Loucy (cell line): ENCODE measurements around the gene TBC1D7.

Source experiments
- H2AFZ ChIP-seq: fragments of 200-600 bp; sonication (generic); 2 replicates; pipeline ENCODE4 v1.6.0; 2016; ENCODE audit warnings: antibody characterized with exemption, mild to moderate bottlenecking, low read length, moderate library complexity
- H3F3A ChIP-seq: fragments of 200-600 bp; 2 replicates; pipeline ENCODE4 v1.6.0; 2016; ENCODE audit warnings: antibody characterized with exemption, low read depth, mild to moderate bottlenecking
- H3K27me3 ChIP-seq: fragments of 200-600 bp; sonication (generic); 2 replicates; pipeline ENCODE4 v1.6.1; 2014; ENCODE audit warnings: low read length, mild to moderate bottlenecking; ENCODE audit not compliant: insufficient read depth, poor library complexity, severe bottlenecking
- H3K36me3 ChIP-seq: fragments of 200-600 bp; sonication (generic); 2 replicates; pipeline ENCODE4 v1.6.1; 2016; ENCODE audit warnings: low read length; ENCODE audit not compliant: insufficient read depth
- H3K4me1 ChIP-seq: fragments of 200-600 bp; sonication (generic); 2 replicates; pipeline ENCODE4 v1.5.1; 2014; ENCODE audit warnings: low read length, mild to moderate bottlenecking; ENCODE audit not compliant: insufficient read depth, poor library complexity, severe bottlenecking
- H3K4me2 ChIP-seq: fragments of 200-600 bp; sonication (generic); 2 replicates; pipeline ENCODE4 v1.6.0; 2014; ENCODE audit warnings: antibody characterized with exemption, low read length, low read depth, mild to moderate bottlenecking; ENCODE audit not compliant: poor library complexity, severe bottlenecking
- H3K4me3 ChIP-seq: fragments of 200-600 bp; sonication (generic); 2 replicates; pipeline ENCODE4 v1.5.1; 2014; ENCODE audit warnings: low read length, mild to moderate bottlenecking, mixed read lengths; ENCODE audit not compliant: poor library complexity, severe bottlenecking
- H3K79me2 ChIP-seq: fragments of 200-600 bp; sonication (generic); 2 replicates; pipeline ENCODE4 v1.6.1; 2014; ENCODE audit warnings: low read length; ENCODE audit not compliant: insufficient read depth
- H3K9ac ChIP-seq: fragments of 200-600 bp; sonication (generic); 2 replicates; pipeline ENCODE4 v1.6.0; 2014; ENCODE audit warnings: mild to moderate bottlenecking, low read depth, low read length, moderate library complexity; ENCODE audit not compliant: poor library complexity, severe bottlenecking
- H3K9me2 ChIP-seq: fragments of 200-600 bp; sonication (generic); replicated peaks from 2 replicates; pipeline ENCODE4 v1.6.1; 2016; ENCODE audit warnings: low read depth, low read length, mixed read lengths
- H3K9me3 ChIP-seq: fragments of 200-600 bp; sonication (generic); 2 replicates; pipeline ENCODE4 v1.6.1; 2014; ENCODE audit warnings: mild to moderate bottlenecking, antibody characterized with exemption, low read length, low read depth; ENCODE audit not compliant: insufficient read depth
- H4K20me1 ChIP-seq: fragments of 200-600 bp; sonication (generic); 2 replicates; pipeline ENCODE4 v1.6.0; 2014; ENCODE audit warnings: antibody characterized with exemption, low read length, mild to moderate bottlenecking; ENCODE audit not compliant: insufficient read depth, poor library complexity, severe bottlenecking
- CTCF ChIP-seq: fragments of 200-600 bp; sonication (generic); conservative IDR thresholded peaks from 2 replicates; pipeline ENCODE4 v1.5.1; 2014; ENCODE audit warnings: mild to moderate bottlenecking, antibody characterized with exemption, low read length
- EZH2phosphoT487 ChIP-seq: fragments of 200-600 bp; IDR thresholded peaks from 2 replicates; pipeline ENCODE4 v1.6.1; 2018; ENCODE audit warnings: antibody characterized with exemption, mild to moderate bottlenecking, moderate library complexity, borderline replicate concordance

TBC1D7 gene

GRCh38 chr6:13292774-13293173 is 35.6 kb downstream of the TBC1D7 start:
- Histone ChIP-seq H2AFZ (no peak overlapping the region), H3K9me3 (no peaks in the 10 kb centered on the region), H3K9ac (no peak overlapping the region), H3K4me3 (no peak overlapping the region), H3K79me2 (no peaks in the 10 kb centered on the region), H4K20me1 (no peaks in the 10 kb centered on the region), H3K4me2 (no peak overlapping the region), H3K4me1 (no peaks in the 10 kb centered on the region), H3K27me3 (no peaks in the 10 kb centered on the region), H3K9me2 (no peaks in the 10 kb centered on the region), H3K36me3 (peaks cover 50% of the 10 kb centered on the region; the same call in 1 of the 2 replicates), H3F3A (no peaks in the 10 kb centered on the region)
- TF ChIP-seq EZH2phosphoT487, result no peak
- no peak for TF ChIP-seq CTCF

- TF ChIP-seq CTCF (no peak), EZH2phosphoT487 (no peak)
- H2AFZ ChIP-seq, result no peak overlapping the region
- peaks cover 43% of the 10 kb centered on the region; the same call in 1 of the 2 replicates for H3K36me3 ChIP-seq
- peaks cover 8% of the 10 kb centered on the region; the same call in 1 of the 2 replicates for H3K9me3 ChIP-seq
- H3F3A ChIP-seq, result no peaks in the 10 kb centered on the region
- H4K20me1 ChIP-seq, result no peaks in the 10 kb centered on the region
- H3K9me2 ChIP-seq, result no peaks in the 10 kb centered on the region
- no peaks in the 10 kb centered on the region for H3K79me2 ChIP-seq
- H3K4me2 ChIP-seq, result no peak overlapping the region
- H3K4me1 ChIP-seq, result no peaks in the 10 kb centered on the region
- no peak overlapping the region for H3K4me3 ChIP-seq
- H3K9ac ChIP-seq, result no peak overlapping the region
- no peaks in the 10 kb centered on the region for H3K27me3 ChIP-seq
These were observed 38.0 kb downstream of the TBC1D7 start for GRCh38 chr6:13290335-13290734.

GRCh38 chr6:13289789-13290318 is 38.5 kb downstream of the TBC1D7 start:
- Histone ChIP-seq H2AFZ (no peak overlapping the region), H3K36me3 (peaks cover 38% of the 10 kb centered on the region; the same call in 1 of the 2 replicates), H3K9ac (no peak overlapping the region), H4K20me1 (no peaks in the 10 kb centered on the region), H3K9me3 (peaks cover 8% of the 10 kb centered on the region; the same call in 1 of the 2 replicates), H3K4me3 (no peak overlapping the region), H3K9me2 (no peaks in the 10 kb centered on the region), H3K4me2 (no peak overlapping the region), H3K4me1 (peaks cover 4% of the 10 kb centered on the region), H3K27me3 (no peaks in the 10 kb centered on the region), H3F3A (no peaks in the 10 kb centered on the region), H3K79me2 (no peaks in the 10 kb centered on the region)
- TF ChIP-seq EZH2phosphoT487 (no peak), CTCF (no peak)
